T follicular helper cell (primary cell): ENCODE measurements around the gene FRMD4A.
A peak's percentile ranks its signal among the peaks of the same experiment; 100 is the strongest.
"Not testable (repeated sequence)": the region's sequence is repeated elsewhere in the genome, so short reads cannot be mapped to it uniquely, and the experiment has no call there.

Source experiments
- DNase-seq: peaks from one replicate; pipeline ENCODE4 v3.0.0-alpha.2; 2020; ENCODE audit warnings: low read depth

The FRMD4A gene

GRCh38 chr10:13946209-13946460, 384.6 kb downstream of the FRMD4A start:
- no peak for DNase-seq

- no peak for DNase-seq
These were observed 385.1 kb downstream of the FRMD4A start for GRCh38 chr10:13945390-13946208.

- DNase-seq, result no peak
These were observed 385.9 kb downstream of the FRMD4A start for GRCh38 chr10:13944823-13945222.

DNA sequence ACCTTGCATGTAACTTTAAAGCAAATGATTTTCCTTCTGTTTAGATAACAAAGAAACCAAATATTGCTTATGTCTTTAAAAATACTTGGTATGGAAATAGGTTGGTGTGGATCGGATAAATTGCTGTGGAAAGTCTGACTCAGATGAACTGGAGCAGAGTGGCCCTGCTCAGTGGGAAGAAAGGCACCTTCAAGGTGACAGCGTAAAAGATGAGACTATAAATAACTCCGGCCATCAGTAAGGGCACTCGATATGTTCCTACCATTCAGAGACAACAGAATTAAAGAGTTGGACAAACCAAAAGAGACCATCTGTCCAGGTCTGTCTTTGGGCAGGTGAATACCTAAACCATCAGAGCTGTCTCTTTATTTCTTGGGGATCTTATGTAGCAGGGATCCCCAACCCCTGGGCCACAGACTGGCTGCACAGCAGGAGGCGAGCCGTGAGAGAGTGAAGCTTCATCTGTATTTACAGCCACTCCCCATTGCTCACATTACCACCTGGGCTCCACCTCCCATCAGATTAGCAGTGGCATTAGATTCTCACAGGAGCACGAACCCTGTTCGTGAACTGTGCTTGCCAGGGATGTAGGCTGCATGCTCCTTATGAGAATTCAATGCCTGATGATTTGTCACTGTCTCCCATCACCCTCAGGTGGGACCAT, 386.9 kb downstream of the FRMD4A start:
- DNase-seq, result no peak

DNA sequence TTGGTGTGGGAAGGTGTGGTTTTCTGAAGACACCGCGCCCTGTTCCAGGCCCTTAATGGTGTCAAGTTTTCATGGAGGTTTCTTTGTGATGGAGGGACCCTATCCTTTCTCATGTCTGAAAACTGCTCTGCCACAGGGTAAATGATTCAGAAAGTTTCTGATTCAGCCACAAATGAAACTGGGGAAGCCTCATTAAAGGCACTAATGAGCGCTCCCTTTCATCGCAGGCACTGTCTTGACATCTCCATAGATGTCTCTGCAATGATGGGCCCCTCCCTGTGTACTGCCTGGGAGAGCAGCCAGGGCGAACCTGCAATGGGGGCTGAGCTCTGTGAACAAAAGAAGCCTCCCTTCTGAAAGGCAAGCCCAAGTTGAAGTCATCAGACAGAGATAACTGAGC, 388.7 kb downstream of the FRMD4A start:
- no peak for DNase-seq

DNA sequence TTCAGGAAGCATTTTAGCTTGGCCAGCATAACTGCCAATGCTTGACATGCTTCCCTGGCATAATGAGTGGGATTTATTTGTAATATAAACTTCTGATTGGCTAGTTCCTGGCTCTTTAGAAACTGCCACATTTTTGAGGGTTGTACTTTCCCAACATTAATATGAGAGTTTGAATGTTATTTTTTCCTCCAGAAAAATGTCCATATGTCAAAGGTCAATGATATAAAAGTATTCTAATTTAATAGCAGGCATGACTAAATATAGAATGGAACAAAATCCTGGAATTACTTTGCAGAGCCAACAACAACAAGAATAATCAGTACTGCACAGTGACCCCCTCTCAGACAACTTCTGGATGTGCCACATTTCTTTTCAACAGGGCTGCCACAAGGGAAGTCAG, 391.3 kb downstream of the FRMD4A start:
- no peak for DNase-seq

DNA sequence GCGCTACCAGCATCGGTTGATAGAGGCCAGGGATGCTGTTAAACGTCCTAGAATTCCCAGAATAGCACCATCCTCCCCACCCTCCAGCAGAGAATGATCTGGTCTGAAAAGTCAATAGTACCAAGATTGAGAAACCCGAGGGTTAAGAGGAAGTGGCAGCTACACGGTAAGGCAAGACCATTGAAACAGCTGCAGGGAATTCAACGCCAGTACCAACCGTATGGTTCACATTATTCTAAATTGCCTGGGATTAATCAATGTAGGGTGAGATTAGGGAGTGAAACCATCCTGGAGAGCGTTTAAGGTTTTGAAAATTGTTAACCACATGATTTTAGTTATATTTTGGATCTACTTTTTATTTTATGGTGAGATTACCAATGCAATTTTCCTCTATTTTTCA, 391.8 kb downstream of the FRMD4A start:
- DNase-seq, result no peak

GRCh38 chr10:13936826-13937225, 393.9 kb downstream of the FRMD4A start:
- no peak for DNase-seq

DNA sequence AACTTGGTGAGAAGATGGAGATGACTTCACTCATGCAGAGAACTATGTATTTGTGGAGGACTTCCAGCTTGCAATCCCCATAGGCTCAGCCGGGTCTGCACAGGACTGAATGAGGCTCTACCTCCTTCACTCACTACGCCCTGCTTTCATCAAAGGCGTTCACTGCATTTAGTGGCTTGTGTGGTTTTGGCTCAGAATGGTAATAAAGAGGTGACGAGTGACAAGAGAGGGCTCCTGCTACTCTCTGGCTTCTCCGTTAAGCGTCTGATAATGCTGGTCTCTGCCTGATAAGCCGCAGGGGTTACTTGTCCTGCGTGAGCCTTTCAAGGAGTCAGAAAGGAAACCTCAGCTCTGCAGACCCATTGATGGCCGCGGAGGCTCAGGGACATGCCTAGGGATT, 400.6 kb downstream of the FRMD4A start:
- peak; percentile 33 for DNase-seq

DNA sequence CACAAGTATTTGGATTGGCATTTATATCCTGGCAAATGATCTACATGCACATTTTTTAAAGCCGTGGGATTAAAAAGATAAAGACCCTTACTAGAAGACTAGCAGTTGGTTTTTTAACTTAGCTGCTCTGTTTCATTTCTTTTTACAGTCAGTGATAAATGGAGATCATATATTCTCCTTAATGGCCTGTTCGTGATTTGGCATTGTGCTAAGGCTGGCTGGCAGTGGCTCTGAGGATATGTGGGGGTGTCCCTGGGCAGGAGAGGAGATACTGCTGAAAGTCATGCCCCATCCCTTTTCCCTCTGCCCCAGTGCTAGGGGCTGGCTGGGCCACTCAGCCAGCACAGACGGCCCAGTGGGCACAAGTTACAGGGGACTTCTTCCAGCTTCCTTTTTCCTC, 402.3 kb downstream of the FRMD4A start:
- no peak for DNase-seq

DNA sequence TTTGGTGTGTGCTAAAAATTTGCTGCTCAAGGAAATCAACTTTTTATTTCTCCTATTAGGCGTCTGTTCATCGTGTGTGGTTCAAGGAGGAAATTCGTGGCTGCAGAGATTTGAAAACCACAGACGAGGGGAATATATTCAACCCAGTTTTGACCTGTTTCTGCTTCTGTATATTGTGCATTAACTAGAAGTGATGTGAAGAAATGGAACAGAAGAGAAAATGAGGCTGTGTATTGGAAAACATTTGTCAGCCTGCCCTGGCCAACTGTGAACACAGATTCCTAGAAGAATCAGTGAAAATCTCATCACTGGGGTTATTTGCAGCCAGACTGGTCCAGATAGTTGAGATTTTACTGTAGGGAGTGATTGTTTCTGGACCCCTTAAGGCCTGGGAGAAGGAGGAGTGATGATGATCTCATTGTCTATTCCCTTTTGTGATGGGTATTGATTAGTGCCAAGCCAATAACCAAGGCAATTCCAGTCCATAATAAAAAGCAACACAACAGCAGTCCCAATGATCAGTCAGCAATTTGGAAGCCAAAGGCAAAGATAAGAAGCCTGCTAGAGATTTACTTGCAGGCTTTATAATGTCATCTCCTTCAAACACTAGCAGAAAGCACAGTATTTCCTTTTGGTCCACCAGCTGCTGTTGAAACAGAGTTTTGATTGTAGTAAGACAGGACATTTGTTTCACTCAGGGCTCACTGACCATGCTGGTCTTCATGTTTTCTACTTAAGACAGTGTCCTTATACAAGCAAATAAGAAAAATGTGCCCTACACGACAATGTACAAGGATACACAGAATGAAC, 404.5 kb downstream of the FRMD4A start:
- DNase-seq, result no peak

DNA sequence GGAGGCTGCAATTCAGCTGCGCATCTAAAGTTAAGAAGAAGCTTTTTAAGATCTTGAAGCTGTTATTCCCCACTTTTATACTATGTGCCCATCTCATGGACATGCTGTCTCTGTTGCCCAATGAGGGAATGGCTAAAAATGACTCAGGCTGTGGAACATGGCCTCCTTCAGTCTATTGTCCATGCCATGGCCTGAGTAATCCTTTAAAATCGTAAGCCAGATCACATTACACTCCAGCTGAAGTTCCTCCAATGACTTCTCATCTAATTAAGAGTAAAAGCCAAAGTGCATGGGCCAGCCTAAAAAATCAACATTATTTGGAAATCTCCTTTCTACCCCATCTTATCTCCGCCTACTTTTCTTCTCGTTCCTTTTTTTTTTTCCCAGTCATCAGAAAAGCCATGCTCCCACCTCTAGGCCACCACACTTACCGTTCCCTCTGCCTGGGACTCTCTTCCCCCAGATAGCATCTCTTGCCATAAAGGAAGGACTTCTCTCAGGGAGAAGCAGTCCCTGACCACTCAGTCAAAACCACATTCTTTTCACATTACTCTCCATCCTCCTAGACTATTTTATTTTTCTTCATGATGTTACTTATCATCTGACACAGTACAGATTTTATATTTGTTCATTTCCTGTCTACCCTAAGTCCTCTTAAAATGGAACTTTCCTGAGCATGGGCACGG, 406.5 kb downstream of the FRMD4A start:
- no peak for DNase-seq

DNA sequence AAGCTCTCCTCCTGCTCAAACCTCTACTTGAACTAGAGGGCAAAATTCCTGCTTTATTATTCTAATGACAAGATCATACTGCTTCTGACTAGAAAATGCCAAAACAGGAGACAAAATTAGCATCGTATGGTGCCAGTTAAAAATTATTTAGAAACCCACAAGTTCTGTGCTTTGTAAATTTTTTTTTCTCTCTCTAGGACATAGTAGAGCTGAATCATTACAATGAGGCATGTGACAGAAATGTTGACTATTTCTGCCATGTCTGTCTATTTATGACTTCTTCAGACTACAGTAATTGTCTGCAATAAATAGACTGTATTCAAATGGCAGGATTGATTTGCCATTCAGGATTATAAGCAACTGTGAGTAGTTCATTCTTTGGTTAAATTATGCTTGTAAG, 408.1 kb downstream of the FRMD4A start:
- no peak for DNase-seq

- DNase-seq, result no peak
These were observed 408.8 kb downstream of the FRMD4A start for GRCh38 chr10:13921941-13922340.

- DNase-seq, result not testable (repeated sequence)
These were observed 409.6 kb downstream of the FRMD4A start for GRCh38 chr10:13921131-13921530.

DNA sequence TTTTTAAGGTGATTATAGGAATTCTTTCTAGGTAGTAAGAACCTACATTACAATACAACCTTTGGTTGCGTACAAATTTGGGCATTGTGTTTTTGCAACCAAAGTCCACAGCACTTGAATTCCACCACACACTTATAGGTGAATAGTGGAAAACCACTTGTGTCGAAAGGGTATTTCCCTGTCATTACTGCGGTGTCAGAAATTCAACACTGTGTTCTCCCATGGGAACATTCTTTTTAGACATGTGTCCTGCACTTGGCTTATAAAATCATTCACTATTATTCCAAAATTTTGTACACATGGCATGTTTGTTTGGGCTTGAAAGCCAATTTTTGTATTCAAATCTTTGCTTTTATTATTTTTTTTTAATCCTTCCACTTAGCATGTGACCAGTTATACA, 410.3 kb downstream of the FRMD4A start:
- no peak for DNase-seq

DNA sequence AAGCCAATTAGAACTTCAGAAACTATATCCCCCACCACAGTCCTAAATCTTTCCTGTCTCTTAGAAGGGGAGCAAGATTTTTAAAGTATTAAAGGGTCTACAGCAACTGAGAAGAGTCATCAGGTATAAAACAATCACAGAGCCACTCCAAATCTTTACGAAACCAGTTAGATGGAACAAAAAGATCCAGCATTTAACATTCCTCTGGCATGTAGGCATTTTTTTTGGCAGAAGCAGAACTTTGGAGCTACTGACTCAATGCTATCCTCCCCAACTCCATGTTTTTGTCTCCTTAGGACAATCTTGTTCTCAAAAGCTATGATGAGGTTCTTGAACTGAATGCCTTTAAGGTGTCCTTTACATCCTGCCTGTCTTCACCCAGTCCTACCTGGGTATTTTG, 410.7 kb downstream of the FRMD4A start:
- DNase-seq, result no peak

DNA sequence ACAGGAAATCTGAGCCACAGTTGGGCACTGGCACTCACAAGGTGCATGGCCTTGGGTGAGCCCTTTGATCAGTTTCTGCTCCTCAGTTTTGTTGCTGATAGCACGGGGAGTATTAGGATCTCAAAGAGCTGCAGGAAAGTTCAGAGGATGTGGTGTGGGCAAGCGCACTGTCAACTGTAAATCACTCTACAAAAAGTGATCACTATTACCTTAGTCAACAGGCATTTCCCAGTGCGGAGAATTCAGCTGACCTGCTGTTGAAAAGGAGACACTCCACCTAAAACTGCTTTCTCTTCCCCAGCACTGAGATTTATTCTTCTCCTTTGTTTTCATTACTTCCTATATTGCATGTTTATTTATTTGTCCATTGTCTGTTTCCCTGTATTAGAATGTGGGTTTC, 412.9 kb downstream of the FRMD4A start:
- DNase-seq, result no peak

- no peak for DNase-seq
These were observed 414.3 kb downstream of the FRMD4A start for GRCh38 chr10:13916384-13916947.

- DNase-seq, result no peak
These were observed 415.0 kb downstream of the FRMD4A start for GRCh38 chr10:13915710-13916109.

- no peak for DNase-seq
These were observed 416.8 kb downstream of the FRMD4A start for GRCh38 chr10:13913897-13914296.
